Measurements from ENCODE around the gene IGFBP7. TPM values are rescaled to one million over a fixed set of nuclear protein-coding genes. Genes with fewer than 3 reads are reported as not detected.

IGFBP7 gene
- total and polyA plus RNA-seq, 9 donors: 101 to 153 (median 131) TPM

DNA sequence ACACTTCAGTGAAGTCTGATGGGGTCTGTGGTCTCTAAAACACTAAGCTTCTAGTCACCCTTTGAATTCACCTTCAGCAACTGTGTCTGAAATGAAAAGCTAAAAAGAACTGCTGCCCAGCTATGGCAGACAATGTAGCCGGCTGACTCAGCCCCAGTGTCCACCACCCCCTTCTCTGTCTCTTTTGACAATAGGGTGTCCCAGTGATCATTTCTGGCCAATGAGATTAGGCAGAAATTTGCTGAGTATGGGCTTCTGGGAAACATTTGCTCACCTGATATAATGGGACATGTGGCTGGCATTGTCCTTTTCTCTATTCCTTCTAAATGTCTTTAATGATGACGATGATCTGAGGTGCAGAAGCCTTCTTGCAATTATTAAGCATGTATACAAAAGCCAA is 20.6 kb downstream of the IGFBP7 start:
- Histone ChIP-seq H3K4me3 (ENCODE audit: low read length) (no peak overlapping the region), H3K27ac (ENCODE audit: low read length) (peak overlapping the region; percentile 49), H3K36me3 (ENCODE audit: control insufficient read depth, insufficient read depth, low read length) (no peaks in the 10 kb centered on the region), H3K4me1 (ENCODE audit: control insufficient read depth, insufficient read depth, low read length) (no peaks in the 10 kb centered on the region), H3K27me3 (ENCODE audit: control insufficient read depth, insufficient read depth, low read length) (no peaks in the 10 kb centered on the region), H3K9me3 (replicated peaks; ENCODE audit: control insufficient read depth, low read depth, low read length) (no peaks in the 10 kb centered on the region)
- no peak for DNase-seq
- no CpG with 5 or more reads among the region's 2 CpGs for WGBS (ENCODE audit: insufficient coverage)

DNA sequence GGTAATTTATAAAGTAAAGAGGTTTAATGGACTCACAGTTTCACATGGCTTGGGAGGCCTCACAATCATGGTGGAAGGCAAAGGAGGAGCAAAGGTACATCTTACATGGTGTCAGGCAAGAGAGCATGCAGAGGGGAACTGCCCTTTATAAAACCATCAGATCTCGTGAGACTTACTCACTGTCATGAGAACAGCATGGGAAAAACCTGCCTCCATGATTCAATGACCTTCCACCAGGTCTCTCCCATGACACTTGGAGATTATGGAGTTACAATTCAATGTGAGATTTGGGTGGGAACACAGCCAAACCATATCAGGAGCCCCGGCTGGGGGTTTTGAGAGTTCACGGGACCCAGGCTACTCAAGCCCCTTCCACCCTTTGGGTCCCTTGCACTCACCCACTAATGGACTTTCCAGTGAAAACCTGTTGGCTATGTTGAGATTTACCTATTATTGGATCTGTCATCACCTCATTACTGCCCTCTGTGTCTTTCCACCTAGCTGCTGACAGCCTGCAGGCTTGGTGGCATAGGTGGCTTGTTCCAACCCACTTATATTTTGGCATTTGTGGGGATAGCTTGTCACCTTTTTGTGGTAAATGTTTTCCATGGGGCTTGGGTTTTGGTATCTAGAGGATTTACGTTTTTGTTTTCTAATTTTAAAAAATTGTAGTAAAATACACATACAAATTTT is 24.0 kb downstream of the IGFBP7 start:
- no peak overlapping the region for H3K27ac ChIP-seq (ENCODE audit: low read length)

DNA sequence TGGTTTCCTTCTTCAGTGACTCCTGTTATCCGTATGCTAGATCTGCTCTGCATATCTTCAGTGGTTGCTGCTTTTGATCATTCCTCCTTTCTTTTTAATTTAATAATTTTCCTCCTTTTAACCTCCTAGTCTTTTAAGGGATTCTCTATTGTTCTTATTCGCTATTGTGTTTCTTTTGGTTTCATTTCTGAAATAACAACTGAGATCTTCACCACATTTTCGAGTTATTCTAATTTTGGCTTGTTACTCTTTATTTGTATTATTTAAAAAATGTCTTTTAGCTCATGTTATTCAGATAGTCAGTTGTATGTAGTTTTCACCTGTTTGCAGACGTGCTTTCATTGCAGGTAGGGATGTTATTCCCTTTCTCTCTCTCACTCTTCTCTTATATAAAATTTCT is 24.9 kb downstream of the IGFBP7 start:
- no CpG with 5 or more reads among the region's 4 CpGs for WGBS (ENCODE audit: insufficient coverage)
- no peaks in the 10 kb centered on the region for H3K36me3 ChIP-seq (ENCODE audit: control insufficient read depth, insufficient read depth, low read length)
- H3K4me1 ChIP-seq (ENCODE audit: control insufficient read depth, insufficient read depth, low read length): peaks cover 3% of the 10 kb centered on the region
- no peak overlapping the region for H3K4me3 ChIP-seq (ENCODE audit: low read length)
- no peak overlapping the region for H3K27ac ChIP-seq (ENCODE audit: low read length)
- H3K9me3 ChIP-seq (replicated peaks; ENCODE audit: control insufficient read depth, low read depth, low read length): no peaks in the 10 kb centered on the region
- H3K27me3 ChIP-seq (ENCODE audit: control insufficient read depth, insufficient read depth, low read length): no peaks in the 10 kb centered on the region
- no peak for DNase-seq

More for the DNA sequence above, 24.0 kb downstream of the IGFBP7 start:
- H3K4me1 ChIP-seq (ENCODE audit: control insufficient read depth, insufficient read depth, low read length): no peaks in the 10 kb centered on the region
- no peak for DNase-seq
- H3K36me3 ChIP-seq (ENCODE audit: control insufficient read depth, insufficient read depth, low read length): no peaks in the 10 kb centered on the region
- H3K9me3 ChIP-seq (replicated peaks; ENCODE audit: control insufficient read depth, low read depth, low read length): no peaks in the 10 kb centered on the region
- no peak overlapping the region for H3K4me3 ChIP-seq (ENCODE audit: low read length)
- no peaks in the 10 kb centered on the region for H3K27me3 ChIP-seq (ENCODE audit: control insufficient read depth, insufficient read depth, low read length)
- no CpG with 5 or more reads among the region's 4 CpGs for WGBS (ENCODE audit: insufficient coverage)

- Histone ChIP-seq H3K27ac (ENCODE audit: low read length) (no peak overlapping the region), H3K4me1 (ENCODE audit: control insufficient read depth, insufficient read depth, low read length) (peaks cover 3% of the 10 kb centered on the region)
- no CpG with 5 or more reads among the region's 2 CpGs for WGBS (ENCODE audit: insufficient coverage)
These were observed 25.8 kb downstream of the IGFBP7 start for GRCh38 chr4:57084360-57084759.

DNA sequence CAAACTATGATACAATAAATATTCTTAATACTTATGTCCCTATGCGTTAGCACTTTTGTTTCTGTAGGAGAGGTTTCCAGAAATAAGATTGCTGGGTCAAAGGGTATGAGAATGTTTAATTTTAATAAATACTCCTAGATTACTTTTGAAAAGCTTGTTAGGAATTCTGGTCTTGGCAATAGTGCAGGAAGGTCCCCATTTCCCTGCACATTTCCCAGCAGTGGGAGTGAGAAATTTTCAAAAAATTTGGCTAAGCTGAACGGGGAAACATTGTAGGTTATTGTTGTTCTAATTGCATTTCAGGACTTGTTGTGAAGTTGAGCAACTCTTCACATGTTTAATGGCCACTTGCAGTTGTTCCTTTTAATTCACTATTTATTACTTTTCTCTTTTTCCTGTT is 27.1 kb downstream of the IGFBP7 start:
- no CpG with 5 or more reads among the region's 2 CpGs for WGBS (ENCODE audit: insufficient coverage)
- no peaks in the 10 kb centered on the region for H3K27me3 ChIP-seq (ENCODE audit: control insufficient read depth, insufficient read depth, low read length)
- no peak for DNase-seq
- H3K36me3 ChIP-seq (ENCODE audit: control insufficient read depth, insufficient read depth, low read length): no peaks in the 10 kb centered on the region
- H3K9me3 ChIP-seq (replicated peaks; ENCODE audit: control insufficient read depth, low read depth, low read length): no peaks in the 10 kb centered on the region
- peaks cover 3% of the 10 kb centered on the region for H3K4me1 ChIP-seq (ENCODE audit: control insufficient read depth, insufficient read depth, low read length)
- peak overlapping the region; percentile 10 for H3K27ac ChIP-seq (ENCODE audit: low read length)
- H3K4me3 ChIP-seq (ENCODE audit: low read length): no peak overlapping the region

More at GRCh38 chr4:57084360-57084759, 25.8 kb downstream of the IGFBP7 start:
- H3K9me3 ChIP-seq (replicated peaks; ENCODE audit: control insufficient read depth, low read depth, low read length): no peaks in the 10 kb centered on the region
- DNase-seq: no peak
- H3K36me3 ChIP-seq (ENCODE audit: control insufficient read depth, insufficient read depth, low read length): no peaks in the 10 kb centered on the region
- no peak overlapping the region for H3K4me3 ChIP-seq (ENCODE audit: low read length)
- H3K27me3 ChIP-seq (ENCODE audit: control insufficient read depth, insufficient read depth, low read length): no peaks in the 10 kb centered on the region

DNA sequence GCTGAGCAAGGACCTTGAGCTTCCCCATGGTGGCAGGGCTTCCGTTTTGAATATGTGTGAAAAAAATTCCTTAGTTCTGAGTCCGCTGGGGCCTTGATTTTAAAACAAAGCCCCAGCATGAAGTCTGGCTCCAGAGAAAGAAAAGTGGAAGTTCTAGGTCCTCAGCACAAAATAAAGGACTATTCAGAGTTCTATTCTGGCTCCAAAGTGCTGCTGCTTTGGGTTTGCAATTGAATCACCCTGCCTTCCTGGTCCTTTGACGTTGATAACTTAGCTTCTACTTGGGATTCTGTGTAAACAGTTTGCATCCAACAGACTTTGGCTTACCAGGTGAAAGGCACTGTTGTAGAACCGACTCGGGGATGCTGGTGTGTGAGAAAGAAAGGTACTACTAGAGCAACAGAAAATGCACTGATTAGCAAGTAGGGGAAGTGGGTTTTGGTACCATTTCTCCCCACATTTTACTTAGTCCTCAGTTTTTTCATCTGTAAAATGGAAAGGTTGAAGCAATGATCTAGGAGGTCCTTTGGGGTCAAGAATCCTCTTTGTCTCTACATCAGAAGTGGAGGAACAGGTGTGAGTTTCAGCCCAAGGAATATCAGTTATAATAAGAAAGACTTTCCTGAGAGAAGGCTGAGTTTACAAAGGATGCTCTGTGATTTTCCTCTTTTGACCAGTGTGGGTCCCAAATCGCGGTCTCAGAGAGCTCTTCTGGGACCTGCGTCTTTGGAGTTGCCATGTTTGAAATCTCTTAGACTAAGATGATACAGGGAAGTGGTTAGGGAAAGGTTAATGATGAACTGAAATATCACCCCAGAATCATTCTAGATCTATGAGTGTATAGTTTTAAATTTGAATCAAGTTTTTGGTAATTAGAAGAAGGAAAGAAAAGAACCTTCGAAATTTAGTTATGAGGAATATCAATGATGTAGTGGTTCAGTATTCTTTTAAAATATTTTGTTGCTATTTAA is 28.2 kb downstream of the IGFBP7 start:
- 51% methylated on average over 2 of the region's 9 CpGs for WGBS (ENCODE audit: insufficient coverage)
- DNase-seq: no peak
- no peaks in the 10 kb centered on the region for H3K36me3 ChIP-seq (ENCODE audit: control insufficient read depth, insufficient read depth, low read length)
- H3K27ac ChIP-seq (ENCODE audit: low read length): peak overlapping the region; percentile 43
- no peak overlapping the region for H3K4me3 ChIP-seq (ENCODE audit: low read length)
- H3K4me1 ChIP-seq (ENCODE audit: control insufficient read depth, insufficient read depth, low read length): peaks cover 3% of the 10 kb centered on the region
- no peaks in the 10 kb centered on the region for H3K27me3 ChIP-seq (ENCODE audit: control insufficient read depth, insufficient read depth, low read length)
- no peaks in the 10 kb centered on the region for H3K9me3 ChIP-seq (replicated peaks; ENCODE audit: control insufficient read depth, low read depth, low read length)

GRCh38 chr4:57080781-57081650 is 29.2 kb downstream of the IGFBP7 start:
- Histone ChIP-seq H3K4me3 (ENCODE audit: low read length) (no peak overlapping the region), H3K27me3 (ENCODE audit: control insufficient read depth, insufficient read depth, low read length) (no peaks in the 10 kb centered on the region), H3K4me1 (ENCODE audit: control insufficient read depth, insufficient read depth, low read length) (peaks cover 3% of the 10 kb centered on the region), H3K9me3 (replicated peaks; ENCODE audit: control insufficient read depth, low read depth, low read length) (no peaks in the 10 kb centered on the region), H3K27ac (ENCODE audit: low read length) (peak overlapping the region; percentile 43), H3K36me3 (ENCODE audit: control insufficient read depth, insufficient read depth, low read length) (no peaks in the 10 kb centered on the region)
- WGBS (ENCODE audit: insufficient coverage): 58% methylated on average over 3 of the region's 5 CpGs
- peak; percentile 30 for DNase-seq

- Histone ChIP-seq H3K9me3 (replicated peaks; ENCODE audit: control insufficient read depth, low read depth, low read length) (no peaks in the 10 kb centered on the region), H3K27me3 (ENCODE audit: control insufficient read depth, insufficient read depth, low read length) (no peaks in the 10 kb centered on the region), H3K27ac (ENCODE audit: low read length) (no peak overlapping the region)
These were observed 31.3 kb downstream of the IGFBP7 start for GRCh38 chr4:57078685-57079521.

GRCh38 chr4:57077550-57078343 is 32.4 kb downstream of the IGFBP7 start:
- WGBS (ENCODE audit: insufficient coverage): 78% methylated on average over 5 of the region's 14 CpGs
- Histone ChIP-seq H3K4me1 (ENCODE audit: control insufficient read depth, insufficient read depth, low read length) (peaks cover 3% of the 10 kb centered on the region), H3K4me3 (ENCODE audit: low read length) (no peak overlapping the region), H3K9me3 (replicated peaks; ENCODE audit: control insufficient read depth, low read depth, low read length) (no peaks in the 10 kb centered on the region), H3K27me3 (ENCODE audit: control insufficient read depth, insufficient read depth, low read length) (no peaks in the 10 kb centered on the region), H3K36me3 (ENCODE audit: control insufficient read depth, insufficient read depth, low read length) (no peaks in the 10 kb centered on the region), H3K27ac (ENCODE audit: low read length) (no peak overlapping the region)
- DNase-seq: no peak

More at GRCh38 chr4:57078685-57079521, 31.3 kb downstream of the IGFBP7 start:
- Histone ChIP-seq H3K4me3 (ENCODE audit: low read length) (no peak overlapping the region), H3K36me3 (ENCODE audit: control insufficient read depth, insufficient read depth, low read length) (no peaks in the 10 kb centered on the region), H3K4me1 (ENCODE audit: control insufficient read depth, insufficient read depth, low read length) (peaks cover 3% of the 10 kb centered on the region)
- no peak for DNase-seq
- 50% methylated on average over 1 of the region's 10 CpGs for WGBS (ENCODE audit: insufficient coverage)

Data from muscle of leg (tissue), 11 donors.